Liver (tissue), 9 donors: ENCODE results near the gene RCE1. TPM values are rescaled to one million over a fixed set of nuclear protein-coding genes. Genes with fewer than 3 reads are reported as not detected.

Source experiments
- DNase-seq: peaks from one replicate; pipeline ENCODE4 v3.0.0-alpha.2; 2017; ENCODE audit warnings: low spot score
- H3K27ac ChIP-seq, 2 donors: one replicate each; pipeline ENCODE4 v1.7.0; 2013; ENCODE audit warnings: inconsistent platforms in 2 of 2, low read length in 2 of 2, control low read depth in 1 of 2, low read depth in 1 of 2, mild to moderate bottlenecking in 1 of 2
- H3K27me3 ChIP-seq, 4 donors: one replicate each; pipeline versions ENCODE4 v1.6.1 to v1.7.0; 2013; ENCODE audit warnings: low read length in 3 of 4, inconsistent platforms in 1 of 4, mild to moderate bottlenecking in 1 of 4, moderate library complexity in 1 of 4; ENCODE audit not compliant: control insufficient read depth in 4 of 4, insufficient read depth in 4 of 4
- H3K36me3 ChIP-seq, 4 donors: one replicate each; pipeline versions ENCODE4 v1.6.1 to v1.7.0; 2013; ENCODE audit warnings: low read length in 3 of 4, mild to moderate bottlenecking in 3 of 4, low read depth in 1 of 4, moderate library complexity in 1 of 4; ENCODE audit not compliant: control insufficient read depth in 4 of 4, insufficient read depth in 3 of 4
- H3K4me1 ChIP-seq, 4 donors: one replicate each; pipeline versions ENCODE4 v1.6.1 to v1.7.0; 2013; ENCODE audit warnings: low read length in 3 of 4, mild to moderate bottlenecking in 3 of 4, moderate library complexity in 1 of 4; ENCODE audit not compliant: control insufficient read depth in 4 of 4, insufficient read depth in 4 of 4
- H3K4me3 ChIP-seq, 3 donors: one replicate each; pipeline versions ENCODE4 v1.6.1 to v1.7.0; 2013; ENCODE audit warnings: low read length in 3 of 3, control low read depth in 1 of 3, low read depth in 1 of 3, mild to moderate bottlenecking in 1 of 3
- H3K9ac ChIP-seq, 2 donors: one replicate each; pipeline ENCODE4 v1.7.0; 2013; ENCODE audit warnings: low read length in 2 of 2, mild to moderate bottlenecking in 2 of 2, moderate library complexity in 2 of 2, control low read depth in 1 of 2, low read depth in 1 of 2
- H3K9me3 ChIP-seq, 4 donors: one replicate each; pipeline versions ENCODE4 v1.6.1 to v1.7.0; 2013; ENCODE audit warnings: low read length in 3 of 4; ENCODE audit not compliant: control insufficient read depth in 4 of 4
- CTCF ChIP-seq: fragments of 150-350 bp; IDR thresholded peaks from 2 replicates; pipeline ENCODE4 v1.5.1; 2017; ENCODE audit warnings: improper control_type of control experiment, low read depth, low read length; ENCODE audit not compliant: missing input control
- EGR1 ChIP-seq, 2 donors: IDR thresholded peaks; 2 replicates each; pipeline ENCODE4 v1.6.1; 2016 to 2018; ENCODE audit warnings: antibody characterized with exemption in 2 of 2, low read depth in 2 of 2
- FOXA1 ChIP-seq: IDR thresholded peaks from 2 replicates; pipeline ENCODE4 v1.6.1; 2016; ENCODE audit warnings: antibody characterized with exemption
- FOXA2 ChIP-seq: IDR thresholded peaks from 2 replicates; pipeline ENCODE4 v1.6.1; 2016; ENCODE audit warnings: antibody characterized with exemption
- HNF4A ChIP-seq, 2 donors: conservative IDR thresholded peaks; 2 replicates each; pipeline ENCODE4 v1.6.1; 2016; ENCODE audit warnings: antibody characterized with exemption in 2 of 2, mild to moderate bottlenecking in 2 of 2
- HNF4G ChIP-seq: IDR thresholded peaks from 2 replicates; pipeline ENCODE4 v1.6.1; 2016; ENCODE audit warnings: antibody characterized with exemption
- JUND ChIP-seq, 2 donors: IDR thresholded peaks; 2 replicates each; pipeline ENCODE4 v1.6.1; 2016; ENCODE audit warnings: antibody characterized with exemption in 2 of 2
- NR2F2 ChIP-seq: IDR thresholded peaks from 2 replicates; pipeline ENCODE4 v1.6.1; 2016; ENCODE audit warnings: antibody characterized with exemption
- RAD21 ChIP-seq, 2 donors: IDR thresholded peaks; 2 replicates each; pipeline ENCODE4 v1.6.1; 2016; ENCODE audit warnings: antibody characterized with exemption in 2 of 2, mild to moderate bottlenecking in 2 of 2
- RXRA ChIP-seq, 2 donors: IDR thresholded peaks; 2 replicates each; pipeline ENCODE4 v1.6.1; 2017 to 2018; ENCODE audit warnings: antibody characterized with exemption in 2 of 2, mild to moderate bottlenecking in 1 of 2
- TAF1 ChIP-seq: conservative IDR thresholded peaks from 2 replicates; pipeline ENCODE4 v1.6.1; 2016; ENCODE audit warnings: antibody characterized with exemption, mild to moderate bottlenecking
- ZBTB33 ChIP-seq: IDR thresholded peaks from 2 replicates; pipeline ENCODE4 v1.6.1; 2016; ENCODE audit warnings: antibody characterized with exemption
- WGBS: extraction: QIAGEN DNeasy Blood & Tissue Kit; methylation state at CpG from one replicate; pipeline ENCODE4 v1.1.7; 2013; 5-methylcytosine and 5-hydroxymethylcytosine counted together
- polyA plus RNA-seq, 2 donors: library from polyadenylated mRNA; stranded (reverse) in 1 of 2; unstranded in 1 of 2; fragments of 200-250 nt in 1 of 2; fragments of >200 nt in 1 of 2; fragmentation: Nextera tagmentation in 1 of 2; extraction: Ambion mirVana in 1 of 2; gene quantifications; one replicate each; pipeline versions ENCODE4 v1.2.1 to v1.2.3, GENCODE V29; 2013 to 2015
- total RNA-seq, 2 donors: library from RNA; depleted of rRNA; stranded (reverse); fragments of >200 nt; gene quantifications; one replicate each; pipeline ENCODE4 v1.2.3, GENCODE V29; 2014
- TF ChIP-seq, protein P1 (sequence below): IDR thresholded peaks from 2 replicates; pipeline ENCODE4 v1.6.1; 2016; ENCODE audit warnings: antibody characterized with exemption, mild to moderate bottlenecking
- TF ChIP-seq, protein P2 (sequence below): IDR thresholded peaks from 2 replicates; pipeline ENCODE4 v1.6.1; 2016; ENCODE audit warnings: antibody characterized with exemption
- TF ChIP-seq, protein P3 (sequence below): IDR thresholded peaks from 2 replicates; pipeline ENCODE4 v1.6.1; 2016; ENCODE audit warnings: antibody characterized with exemption
- donor health status: healthy.
- donor health status: healthy.
- donor health status: healthy.
- donor health status: healthy.
- donor health status: healthy.

RCE1 gene
- total and polyA plus RNA-seq, 4 donors: 2.9 to 7.7 (median 3.2) TPM

DNA sequence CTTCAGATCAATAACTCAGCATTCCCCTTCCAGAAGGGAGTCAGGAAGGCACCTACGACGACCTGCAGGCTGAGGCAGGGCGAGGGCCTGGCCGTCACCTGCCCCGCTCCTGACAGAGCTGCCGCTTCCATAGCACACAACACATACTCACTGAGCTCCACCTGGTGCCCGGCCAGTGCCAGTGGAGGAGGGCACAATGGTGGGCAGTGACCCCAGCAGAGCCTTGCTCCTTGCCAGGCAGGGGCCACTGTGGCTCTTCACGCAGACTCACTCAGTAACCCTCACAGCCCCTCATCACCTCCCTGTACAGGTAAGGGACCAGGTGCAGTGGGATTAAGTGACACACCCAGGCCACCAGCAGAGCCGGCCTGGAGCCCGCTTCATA, 38.2 kb downstream of the RCE1 start:
- H3K27ac ChIP-seq: no peak overlapping the region
- DNase-seq: no peak
- peaks cover 34 to 62% (median 48%) of the 10 kb centered on the region in 4 donors for H3K4me1 ChIP-seq
- WGBS: 92% methylated on average over 10 of the region's 10 CpGs
- H3K27me3 ChIP-seq: no peaks in the 10 kb centered on the region
- peaks cover 0 to 2% (median 0%) of the 10 kb centered on the region in 4 donors for H3K36me3 ChIP-seq
- no peak overlapping the region for H3K9ac ChIP-seq
- no peaks in the 10 kb centered on the region for H3K9me3 ChIP-seq
- TF ChIP-seq TAF1: no peak
- TF ChIP-seq ZBTB33: no peak
- TF ChIP-seq JUND (IDR thresholded peaks at IDR 0.05): no peak
- no peak for TF ChIP-seq RXRA (IDR thresholded peaks at IDR 0.05)
- no peak for TF ChIP-seq EGR1 (IDR thresholded peaks at IDR 0.05; ENCODE audit: low read depth in 2 of 2)
- no peak for TF ChIP-seq CTCF
- TF ChIP-seq, protein P1, sequence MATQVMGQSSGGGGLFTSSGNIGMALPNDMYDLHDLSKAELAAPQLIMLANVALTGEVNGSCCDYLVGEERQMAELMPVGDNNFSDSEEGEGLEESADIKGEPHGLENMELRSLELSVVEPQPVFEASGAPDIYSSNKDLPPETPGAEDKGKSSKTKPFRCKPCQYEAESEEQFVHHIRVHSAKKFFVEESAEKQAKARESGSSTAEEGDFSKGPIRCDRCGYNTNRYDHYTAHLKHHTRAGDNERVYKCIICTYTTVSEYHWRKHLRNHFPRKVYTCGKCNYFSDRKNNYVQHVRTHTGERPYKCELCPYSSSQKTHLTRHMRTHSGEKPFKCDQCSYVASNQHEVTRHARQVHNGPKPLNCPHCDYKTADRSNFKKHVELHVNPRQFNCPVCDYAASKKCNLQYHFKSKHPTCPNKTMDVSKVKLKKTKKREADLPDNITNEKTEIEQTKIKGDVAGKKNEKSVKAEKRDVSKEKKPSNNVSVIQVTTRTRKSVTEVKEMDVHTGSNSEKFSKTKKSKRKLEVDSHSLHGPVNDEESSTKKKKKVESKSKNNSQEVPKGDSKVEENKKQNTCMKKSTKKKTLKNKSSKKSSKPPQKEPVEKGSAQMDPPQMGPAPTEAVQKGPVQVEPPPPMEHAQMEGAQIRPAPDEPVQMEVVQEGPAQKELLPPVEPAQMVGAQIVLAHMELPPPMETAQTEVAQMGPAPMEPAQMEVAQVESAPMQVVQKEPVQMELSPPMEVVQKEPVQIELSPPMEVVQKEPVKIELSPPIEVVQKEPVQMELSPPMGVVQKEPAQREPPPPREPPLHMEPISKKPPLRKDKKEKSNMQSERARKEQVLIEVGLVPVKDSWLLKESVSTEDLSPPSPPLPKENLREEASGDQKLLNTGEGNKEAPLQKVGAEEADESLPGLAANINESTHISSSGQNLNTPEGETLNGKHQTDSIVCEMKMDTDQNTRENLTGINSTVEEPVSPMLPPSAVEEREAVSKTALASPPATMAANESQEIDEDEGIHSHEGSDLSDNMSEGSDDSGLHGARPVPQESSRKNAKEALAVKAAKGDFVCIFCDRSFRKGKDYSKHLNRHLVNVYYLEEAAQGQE: no peak
- no peak for TF ChIP-seq HNF4G
- TF ChIP-seq, protein P2, sequence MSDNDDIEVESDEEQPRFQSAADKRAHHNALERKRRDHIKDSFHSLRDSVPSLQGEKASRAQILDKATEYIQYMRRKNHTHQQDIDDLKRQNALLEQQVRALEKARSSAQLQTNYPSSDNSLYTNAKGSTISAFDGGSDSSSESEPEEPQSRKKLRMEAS: no peak
- TF ChIP-seq HNF4A (conservative IDR thresholded peaks at IDR 0.05): no peak
- no peak for TF ChIP-seq FOXA2
- no peak for TF ChIP-seq NR2F2
- TF ChIP-seq, protein P3, sequence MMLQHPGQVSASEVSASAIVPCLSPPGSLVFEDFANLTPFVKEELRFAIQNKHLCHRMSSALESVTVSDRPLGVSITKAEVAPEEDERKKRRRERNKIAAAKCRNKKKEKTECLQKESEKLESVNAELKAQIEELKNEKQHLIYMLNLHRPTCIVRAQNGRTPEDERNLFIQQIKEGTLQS: no peak
- no peak overlapping the region for H3K4me3 ChIP-seq

- no peak for DNase-seq
- Histone ChIP-seq H3K4me3 (no peak overlapping the region), H3K36me3 (peaks cover 0 to 2% (median 0%) of the 10 kb centered on the region in 4 donors), H3K27me3 (no peaks in the 10 kb centered on the region), H3K9ac (no peak overlapping the region), H3K9me3 (no peaks in the 10 kb centered on the region), H3K4me1 (peaks cover 37 to 57% (median 43%) of the 10 kb centered on the region in 4 donors), H3K27ac (peak overlapping the region in 1 of 2 donors; percentile 26)
- whole genome bisulfite sequencing: 90% methylated on average over 9 of the region's 9 CpGs
- TF ChIP-seq, protein P3: no peak
- TF ChIP-seq HNF4A (conservative IDR thresholded peaks at IDR 0.05) (no peak), RAD21 (IDR thresholded peaks at IDR 0.05) (no peak), RXRA (IDR thresholded peaks at IDR 0.05) (no peak), ZBTB33 (no peak), FOXA1 (no peak), JUND (IDR thresholded peaks at IDR 0.05) (no peak), EGR1 (IDR thresholded peaks at IDR 0.05; ENCODE audit: low read depth in 2 of 2) (no peak)
- TF ChIP-seq, protein P2: no peak
Observed at GRCh38 chr11:66881927-66882452, 38.7 kb downstream of the RCE1 start.
